GM18508 (cell line): Measurements from ENCODE around the gene ERVV-1.
"Not testable (repeated sequence)": the region's sequence is repeated elsewhere in the genome, so short reads cannot be mapped to it uniquely, and the experiment has no call there.

ENCODE experiments used
- ATAC-seq: cut with Tn5 transposase; IDR thresholded peaks from one replicate; pipeline ENCODE4 v1.9.1; 2021; ENCODE audit warnings: moderate number of reproducible peaks; ENCODE audit not compliant: insufficient read depth, unreplicated experiment

The ERVV-1 gene

DNA sequence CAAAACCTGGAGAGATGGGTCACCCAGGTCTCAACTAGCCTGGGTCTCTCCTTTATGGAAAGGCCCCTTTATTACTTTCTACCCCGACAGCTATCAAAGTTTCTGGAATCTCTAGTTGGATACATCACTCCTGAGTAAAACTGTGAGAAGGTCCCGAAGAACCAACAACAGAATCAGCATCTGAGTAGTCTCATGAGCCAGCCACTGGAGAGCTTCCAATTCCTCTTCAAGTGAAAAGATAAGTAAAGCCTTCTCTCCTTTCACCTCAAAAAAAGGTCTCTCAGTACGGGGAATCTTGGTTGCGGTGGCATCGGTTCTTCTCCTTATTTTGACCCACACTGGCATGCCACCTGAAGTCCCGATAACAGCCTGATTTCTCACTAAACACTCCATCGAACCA lies at the start of gene ERVV-1:
Gene ERVV-1, plus strand, starts transcription at position 301 of the 400 bp plus-strand sequence. CDS start 170 bp downstream, outside the sequence.
- no peak for ATAC-seq

- ATAC-seq, result no peak
These were observed 45.9 kb upstream of the ERVV-1 start for GRCh38 chr19:52967772-52968171.

DNA sequence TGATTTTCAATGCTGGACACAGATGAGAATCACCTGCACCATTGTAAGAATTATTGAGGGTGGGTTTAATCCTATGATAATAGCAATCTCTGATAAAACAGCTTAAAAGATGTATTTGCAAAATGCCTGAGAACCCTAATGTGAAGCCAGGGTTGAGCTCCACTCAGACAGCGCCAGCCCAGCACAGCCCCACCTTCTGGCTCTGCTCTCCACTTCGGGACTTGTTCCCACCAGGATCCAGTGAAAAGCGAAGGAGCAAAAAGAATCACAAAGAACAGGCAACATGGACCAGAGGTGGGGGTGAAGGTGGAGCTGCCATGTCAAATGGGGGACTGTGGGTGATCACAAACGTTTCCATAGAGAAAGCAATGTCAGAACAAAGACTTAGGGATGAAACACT lies 32.4 kb upstream of the ERVV-1 start:
- no peak for ATAC-seq

GRCh38 chr19:52983167-52983566 lies 30.6 kb upstream of the ERVV-1 start:
- not testable (repeated sequence) for ATAC-seq

DNA sequence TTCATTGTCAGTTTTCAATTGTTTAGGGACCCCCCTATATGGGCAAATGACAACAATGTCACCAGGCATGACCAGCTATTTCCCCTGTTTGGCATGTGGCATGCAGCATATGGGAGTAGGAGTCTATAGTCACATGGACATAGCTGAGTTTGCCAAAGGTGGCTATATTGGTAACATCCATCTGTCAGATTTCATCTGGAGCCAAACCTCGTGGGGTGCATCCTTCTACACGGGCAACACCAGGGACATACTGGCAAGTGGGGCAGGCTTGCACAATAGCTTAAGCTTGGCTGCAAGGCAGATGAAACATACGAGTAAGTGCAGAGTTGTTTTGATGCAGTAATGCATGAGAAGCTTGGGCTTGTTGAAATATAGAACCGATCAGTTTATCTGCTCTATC lies 26.5 kb upstream of the ERVV-1 start:
- ATAC-seq, result no peak

- no peak for ATAC-seq
These were observed 25.2 kb upstream of the ERVV-1 start for GRCh38 chr19:52988506-52988905.

DNA sequence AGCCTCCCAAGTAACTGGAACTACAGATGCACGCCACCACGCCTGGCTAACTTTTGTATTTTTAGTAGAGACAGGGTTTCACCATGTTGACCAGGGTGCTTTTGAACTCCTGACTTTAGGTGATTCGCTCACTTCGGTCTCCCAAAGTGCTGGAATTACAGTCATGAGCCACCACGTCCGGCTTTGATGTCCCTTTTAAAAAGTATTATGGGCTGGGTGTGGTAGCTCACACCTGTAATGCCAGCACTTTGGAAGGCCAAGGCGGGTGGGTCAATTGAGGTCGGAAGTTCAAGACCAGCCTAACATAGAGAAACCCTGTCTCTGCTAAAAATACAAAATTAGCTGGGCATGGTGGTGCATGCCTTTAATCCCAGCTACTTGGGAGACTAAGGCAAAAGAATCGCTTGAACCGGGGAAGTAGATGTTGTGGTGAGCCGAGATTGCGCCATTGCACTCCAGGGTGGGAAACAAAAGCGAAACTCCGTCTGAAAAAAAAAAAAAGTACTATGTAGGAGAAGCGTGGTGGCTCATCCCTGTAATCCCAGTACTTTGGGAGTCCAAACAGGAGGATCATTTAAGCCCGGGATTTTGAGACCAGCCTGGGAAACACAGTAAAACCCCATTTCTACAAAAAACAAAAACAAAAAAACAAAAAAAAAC lies 22.8 kb upstream of the ERVV-1 start:
- no peak for ATAC-seq

GRCh38 chr19:52991484-52991883 lies 22.2 kb upstream of the ERVV-1 start:
- no peak for ATAC-seq

DNA sequence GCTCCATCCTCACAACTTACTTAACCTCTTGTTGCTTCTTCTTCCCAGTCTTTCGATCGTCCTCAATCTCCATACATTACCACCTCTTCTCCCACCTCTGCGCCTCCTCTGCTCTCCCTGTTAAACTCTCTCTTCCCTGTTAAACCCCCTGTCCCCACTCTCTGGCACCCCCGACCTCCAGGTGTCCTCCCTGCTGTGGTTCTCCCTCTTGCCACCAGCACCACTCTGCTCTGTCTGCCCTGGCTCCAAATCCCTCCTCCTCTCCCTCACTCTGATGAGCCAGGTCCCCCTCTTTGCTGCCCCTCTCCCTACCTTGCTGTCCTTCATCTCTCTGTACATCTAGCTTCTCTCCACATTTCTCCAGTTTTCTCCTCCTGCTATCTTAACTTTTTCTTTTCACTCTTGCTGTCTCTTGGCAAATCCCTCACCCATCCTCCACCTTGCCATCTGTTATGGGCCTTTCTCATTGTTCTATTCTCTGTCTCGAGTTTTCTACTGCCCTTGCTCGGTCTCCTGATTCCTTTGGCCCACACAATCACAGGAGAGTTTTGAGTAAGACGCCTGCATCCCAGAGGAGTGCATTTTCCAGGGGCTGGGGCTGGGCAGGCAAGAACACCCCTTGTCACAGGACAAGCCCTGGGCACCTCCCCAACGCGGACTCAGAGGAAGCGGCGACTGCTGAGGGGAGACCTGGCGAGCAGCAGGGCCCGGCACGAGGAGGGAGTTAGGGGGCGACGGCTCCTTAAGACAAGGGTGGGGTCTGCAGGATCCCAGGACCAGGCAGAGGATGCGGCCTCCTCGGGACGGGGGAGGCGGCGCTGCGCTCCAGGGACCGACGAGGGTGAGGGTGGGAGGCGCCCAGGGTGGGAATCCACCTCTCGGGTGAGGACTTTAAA lies 21.4 kb upstream of the ERVV-1 start:
- no peak for ATAC-seq

- ATAC-seq, result no peak
These were observed 20.2 kb upstream of the ERVV-1 start for GRCh38 chr19:52993342-52994178.

- ATAC-seq, result no peak
These were observed 18.0 kb upstream of the ERVV-1 start for GRCh38 chr19:52995711-52996110.

GRCh38 chr19:52997975-52998374 lies 15.7 kb upstream of the ERVV-1 start:
- no peak for ATAC-seq

DNA sequence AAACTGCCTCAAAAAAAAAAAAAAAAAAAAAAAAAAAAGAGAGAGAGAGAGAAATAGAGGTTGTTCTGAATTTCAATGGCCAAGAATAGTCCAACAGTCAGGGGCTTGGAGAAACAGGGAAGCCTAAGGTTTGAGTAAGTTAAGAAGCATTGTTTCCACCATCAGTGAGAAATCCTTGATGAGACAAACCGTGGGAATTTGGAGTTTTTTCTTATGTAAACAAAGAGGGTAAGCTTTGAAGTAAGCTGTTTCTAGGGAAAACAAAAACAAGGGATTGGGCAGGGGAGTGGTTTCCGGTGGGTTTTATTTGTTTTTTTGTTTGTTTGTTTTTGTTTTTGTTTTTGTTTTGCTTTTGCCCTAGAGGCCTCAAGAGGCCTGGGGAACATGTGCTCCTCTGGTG lies 11.2 kb upstream of the ERVV-1 start:
- ATAC-seq, result no peak

DNA sequence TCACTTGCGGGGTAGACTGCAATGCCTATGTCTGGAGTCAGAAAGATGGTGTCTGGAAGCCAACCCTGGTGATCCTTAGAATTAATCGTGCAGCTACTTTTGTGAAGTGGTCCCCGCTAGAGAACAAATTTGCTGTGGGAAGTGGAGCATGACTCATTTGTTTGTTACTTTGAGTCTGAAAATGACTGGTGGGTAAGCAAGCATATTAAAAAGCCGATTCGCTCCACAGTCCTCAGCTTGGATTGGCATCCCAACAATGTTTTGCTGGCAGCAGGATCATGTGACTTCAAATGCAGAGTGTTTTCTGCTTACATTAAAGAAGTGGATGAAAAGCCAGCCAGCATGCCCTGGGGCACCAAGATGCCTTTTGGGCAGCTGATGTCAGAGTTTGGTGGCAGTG lies 9.5 kb upstream of the ERVV-1 start:
- no peak for ATAC-seq

DNA sequence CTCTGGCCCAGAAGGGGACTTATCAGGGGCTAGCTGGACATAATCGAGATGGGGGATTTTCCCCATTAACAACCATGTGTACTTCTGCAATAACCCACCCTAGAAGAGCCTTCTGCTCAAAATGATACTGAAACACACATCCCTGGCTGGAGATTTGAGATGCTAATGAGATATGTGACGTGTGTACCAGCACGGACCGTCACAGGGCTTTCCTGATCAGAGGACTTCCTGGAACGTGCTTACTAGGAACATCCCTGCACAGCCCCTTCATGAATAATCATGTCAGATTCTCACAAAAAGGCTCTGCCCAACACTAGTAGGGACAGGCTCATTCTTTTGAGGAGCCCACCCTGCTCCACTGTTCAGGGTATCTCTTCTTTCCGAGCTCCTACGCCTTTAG lies 6.5 kb upstream of the ERVV-1 start:
- ATAC-seq, result no peak

- ATAC-seq, result no peak
These were observed 6.1 kb upstream of the ERVV-1 start for GRCh38 chr19:53007606-53008005.

GRCh38 chr19:53008061-53008778 lies 5.5 kb upstream of the ERVV-1 start:
- no peak for ATAC-seq

DNA sequence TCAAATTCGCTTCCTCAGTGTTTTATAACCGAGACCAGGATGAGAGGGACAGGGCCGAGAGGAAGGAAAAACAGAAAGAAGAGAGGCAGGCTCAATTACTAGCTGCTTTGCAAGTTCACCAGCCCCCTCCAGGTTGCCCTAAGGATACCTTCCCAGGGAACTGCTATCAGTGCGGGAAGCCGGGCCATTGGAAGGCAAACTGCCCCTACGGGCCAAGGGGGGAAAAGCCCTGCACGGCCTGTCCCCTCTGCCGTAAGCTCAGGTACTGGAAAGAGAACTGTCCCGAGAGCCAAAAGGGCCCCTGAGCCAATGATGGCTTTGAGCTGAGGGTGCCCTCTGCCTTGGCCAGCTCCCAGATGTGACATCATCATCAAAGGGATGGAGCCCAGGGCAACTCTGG lies 3.2 kb upstream of the ERVV-1 start:
- ATAC-seq, result no peak

GRCh38 chr19:53012006-53012405 lies 1.7 kb upstream of the ERVV-1 start:
- no peak for ATAC-seq

GRCh38 chr19:53015159-53015558 lies 1.4 kb downstream of the ERVV-1 start:
- ATAC-seq, result no peak
